Right lobe of liver (tissue), 6 donors: Measurements from ENCODE around the gene CHKA. TPM values are rescaled to one million over a fixed set of nuclear protein-coding genes. Genes with fewer than 3 reads are reported as not detected.
"Not testable (repeated sequence)": the region's sequence is repeated elsewhere in the genome, so short reads cannot be mapped to it uniquely, and the experiment has no call there.

ENCODE experiments used
- ATAC-seq, 4 donors: fragments of 200-7000 bp; cut with Tn5 transposase; one replicate each; pipeline ENCODE4 v1.9.1; 2020; ENCODE audit warnings: mild to moderate bottlenecking in 4 of 4, moderate library complexity in 4 of 4
- DNase-seq, 3 donors: peaks; one replicate each; pipeline ENCODE4 v3.0.0-alpha.2; 2020
- H3K27ac ChIP-seq, 3 donors: fragments of 200-600 bp; one replicate each; pipeline ENCODE4 v1.8.0; 2022
- H3K27me3 ChIP-seq, 2 donors: fragments of 200-600 bp; one replicate each; pipeline ENCODE4 v1.8.0; 2022
- H3K36me3 ChIP-seq, 4 donors: fragments of 200-600 bp; sonication (generic) in 1 of 4; one replicate each; pipeline versions ENCODE4 v1.5.1 to v1.8.0; 2017 to 2022; ENCODE audit warnings: control low read depth in 1 of 4
- H3K4me1 ChIP-seq, 4 donors: fragments of 200-600 bp; sonication (generic) in 1 of 4; one replicate each; pipeline versions ENCODE4 v1.5.1 to v1.8.0; 2017 to 2022; ENCODE audit warnings: control low read depth in 1 of 4
- H3K4me3 ChIP-seq, 3 donors: fragments of 200-600 bp; one replicate each; pipeline ENCODE4 v1.8.0; 2022
- H3K9me3 ChIP-seq, 4 donors: fragments of 200-600 bp; sonication (generic) in 1 of 4; one replicate each; pipeline versions ENCODE4 v1.5.1 to v1.8.0; 2017 to 2022; ENCODE audit warnings: control low read depth in 1 of 4
- POLR2A ChIP-seq: fragments of 450-650 bp; IDR thresholded peaks from one replicate; pipeline ENCODE4 v1.6.1; 2017; ENCODE audit warnings: antibody characterized with exemption, mild to moderate bottlenecking
- WGBS: methylation state at CpG from one replicate; pipeline ENCODE4 v1.1.6; 2018; ENCODE audit warnings: low coverage, low lambda C conversion rate; ENCODE audit not compliant: insufficient coverage; ENCODE audit errors: missing lambda C conversion rate; 5-methylcytosine and 5-hydroxymethylcytosine counted together
- intact Hi-C, 2 donors: fragments of 100-400 bp; cut with DNase I; formaldehyde crosslinking; loops; one replicate each; pipeline versions ENCODE4 v1.11.2 to v1.14.1; 2022
- total RNA-seq, 6 experiments: library from RNA; depleted of rRNA in 2 of 6; stranded (reverse); fragments of >200 nt in 2 of 6; fragmentation: NEBNext Ultra II Directional in 3 of 6; extraction: Animal tissue kit (Norgen Biotek cat#: 25700) in 3 of 6; gene quantifications; one replicate each; pipeline versions ENCODE4 v1.1.0 to v1.2.4, GENCODE V29; 2016 to 2023
- TF ChIP-seq, protein P1 (sequence below), 4 donors: fragments of 200-600 bp in 3 of 4; fragments of 450-650 bp in 1 of 4; IDR thresholded peaks; one replicate each; pipeline versions ENCODE4 v1.5.1 to v1.8.0; 2016 to 2022; ENCODE audit warnings: antibody characterized with exemption in 4 of 4, mild to moderate bottlenecking in 2 of 4
- donor health status: DM: no; HTN: yes; CAD: no.
- donor health status: DM: no; HTN: no; CAD: no.
- donor health status: DM: no; HTN: no; CAD: no.
- donor health status: DM: no; HTN: yes; CAD: no.
- donor health status: DM: no; HTN: yes; CAD: no.

The CHKA gene
- total RNA-seq, 6 experiments from 2014 or later: 15.1 to 35.8 (median 28.5) TPM

DNA sequence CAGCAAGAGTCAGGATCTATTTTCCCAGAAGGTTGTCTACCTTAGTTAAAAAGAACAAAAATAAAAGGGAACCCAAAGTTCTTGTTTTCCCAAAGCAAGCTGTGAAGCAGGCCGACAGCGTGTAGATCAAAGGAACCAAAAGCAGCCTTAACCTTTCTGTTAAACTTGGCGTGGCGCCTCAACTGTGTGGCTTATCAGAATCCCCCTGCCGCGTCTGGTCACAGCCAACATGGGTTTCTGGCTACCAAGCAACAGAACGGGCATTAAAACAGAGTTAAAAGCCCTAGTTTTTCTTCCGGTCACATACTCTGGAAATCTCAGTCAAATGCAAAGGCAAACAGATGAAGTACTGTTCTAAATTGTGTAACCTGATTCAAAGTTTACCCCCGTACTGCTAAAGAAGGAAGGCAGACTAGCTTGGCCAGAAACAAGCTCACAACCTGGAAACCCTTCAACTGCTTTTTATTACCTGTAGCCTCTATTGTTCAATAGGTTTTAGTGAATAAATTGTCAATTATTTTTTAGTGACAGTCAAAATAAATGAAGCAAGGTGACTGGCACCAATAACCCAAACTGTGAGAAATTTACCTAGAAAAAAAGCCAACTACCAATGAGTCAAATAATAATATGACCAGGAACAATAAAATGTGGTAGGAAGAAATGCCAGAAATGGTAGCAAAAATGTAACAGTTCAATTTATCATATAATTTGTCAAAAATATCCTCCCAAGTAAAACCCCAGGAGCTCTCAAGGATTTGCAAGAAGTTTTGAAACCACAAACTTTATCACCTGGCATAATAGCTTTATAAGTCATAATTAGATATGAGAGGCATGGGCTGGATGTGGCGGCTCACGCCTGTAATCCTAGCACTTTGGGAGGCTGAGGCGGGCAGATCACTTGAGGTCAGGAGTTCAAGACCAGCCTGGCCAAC lies 21.4 kb downstream of the CHKA start:
- intact Hi-C loops: no loop called here
- ATAC-seq (peak; percentile 89 to 93 (median 92)), DNase-seq (peak; percentile 66 to 82 (median 79))
- Histone ChIP-seq H3K9me3 (no peaks in the 10 kb centered on the region), H3K27ac (peak overlapping the region; percentile 19 to 58 (median 52)), H3K4me1 (peaks cover 0 to 31% (median 6%) of the 10 kb centered on the region in 4 donors), H3K27me3 (no peaks in the 10 kb centered on the region), H3K36me3 (no peaks in the 10 kb centered on the region), H3K4me3 (peak overlapping the region in 1 of 3 donors; percentile 26)
- WGBS: 14% methylated on average over 11 of the region's 12 CpGs
- TF ChIP-seq, protein P1, sequence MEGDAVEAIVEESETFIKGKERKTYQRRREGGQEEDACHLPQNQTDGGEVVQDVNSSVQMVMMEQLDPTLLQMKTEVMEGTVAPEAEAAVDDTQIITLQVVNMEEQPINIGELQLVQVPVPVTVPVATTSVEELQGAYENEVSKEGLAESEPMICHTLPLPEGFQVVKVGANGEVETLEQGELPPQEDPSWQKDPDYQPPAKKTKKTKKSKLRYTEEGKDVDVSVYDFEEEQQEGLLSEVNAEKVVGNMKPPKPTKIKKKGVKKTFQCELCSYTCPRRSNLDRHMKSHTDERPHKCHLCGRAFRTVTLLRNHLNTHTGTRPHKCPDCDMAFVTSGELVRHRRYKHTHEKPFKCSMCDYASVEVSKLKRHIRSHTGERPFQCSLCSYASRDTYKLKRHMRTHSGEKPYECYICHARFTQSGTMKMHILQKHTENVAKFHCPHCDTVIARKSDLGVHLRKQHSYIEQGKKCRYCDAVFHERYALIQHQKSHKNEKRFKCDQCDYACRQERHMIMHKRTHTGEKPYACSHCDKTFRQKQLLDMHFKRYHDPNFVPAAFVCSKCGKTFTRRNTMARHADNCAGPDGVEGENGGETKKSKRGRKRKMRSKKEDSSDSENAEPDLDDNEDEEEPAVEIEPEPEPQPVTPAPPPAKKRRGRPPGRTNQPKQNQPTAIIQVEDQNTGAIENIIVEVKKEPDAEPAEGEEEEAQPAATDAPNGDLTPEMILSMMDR (IDR thresholded peaks at IDR 0.05): no peak
- TF ChIP-seq POLR2A: peak; percentile 14

DNA sequence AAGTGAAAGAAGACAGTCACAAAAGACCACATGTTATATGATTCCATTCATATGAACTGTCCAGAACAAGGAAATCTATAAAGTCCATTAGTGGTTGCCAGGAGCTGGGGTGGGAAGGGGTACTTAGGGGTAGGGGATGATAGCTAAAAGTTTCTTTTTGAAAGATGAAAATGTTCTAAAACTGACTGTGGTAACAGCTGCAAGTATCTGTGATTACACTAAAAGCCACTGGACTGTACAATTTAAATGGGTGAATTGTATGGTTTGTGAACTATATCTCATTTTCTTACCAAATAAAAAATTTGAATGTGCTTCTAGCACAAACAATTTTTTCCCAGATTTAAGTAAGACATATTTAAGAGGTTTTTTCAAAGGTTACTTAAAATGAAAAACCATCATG lies 22.1 kb downstream of the CHKA start:
- Histone ChIP-seq H3K36me3 (peaks cover 0 to 4% (median 0%) of the 10 kb centered on the region in 4 donors), H3K27me3 (no peaks in the 10 kb centered on the region), H3K4me3 (peak overlapping the region in 1 of 3 donors; percentile 26), H3K4me1 (peaks cover 0 to 31% (median 6%) of the 10 kb centered on the region in 4 donors), H3K27ac (peak overlapping the region; percentile 19 to 58 (median 52)), H3K9me3 (no peaks in the 10 kb centered on the region)
- TF ChIP-seq, protein P1 (IDR thresholded peaks at IDR 0.05): no peak
- TF ChIP-seq POLR2A: no peak
- DNase-seq (no peak), ATAC-seq (peak in 2 of 4 donors; percentile 12)
- intact Hi-C loops: no loop called here

DNA sequence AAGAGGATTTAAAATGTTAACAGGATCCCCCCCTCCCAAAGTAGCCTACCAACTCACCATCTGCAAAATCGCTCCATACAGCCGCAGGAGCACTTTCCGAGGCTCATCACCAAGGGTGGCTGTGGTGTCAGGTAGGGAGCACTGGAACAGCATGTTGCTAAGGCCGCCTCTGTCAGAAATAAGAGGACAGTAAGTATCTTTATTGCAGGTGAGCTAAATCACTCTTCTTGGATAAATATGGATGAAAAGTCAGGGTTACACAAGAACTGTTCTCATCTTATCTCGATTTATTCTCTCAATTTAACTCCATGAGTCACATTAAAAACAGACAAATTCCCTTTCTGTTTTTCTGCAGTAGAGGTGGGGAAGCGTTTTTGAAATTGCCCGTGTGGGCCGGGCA lies 24.2 kb downstream of the CHKA start:
- H3K4me3 ChIP-seq: no peak overlapping the region
- H3K9me3 ChIP-seq: no peaks in the 10 kb centered on the region
- peaks cover 0 to 31% (median 6%) of the 10 kb centered on the region in 4 donors for H3K4me1 ChIP-seq
- whole genome bisulfite sequencing: 91% methylated on average over 8 of the region's 8 CpGs
- ATAC-seq: no peak
- DNase-seq: no peak
- intact Hi-C loops: no loop called here
- no peak overlapping the region for H3K27ac ChIP-seq
- peaks cover 0 to 4% (median 0%) of the 10 kb centered on the region in 4 donors for H3K36me3 ChIP-seq
- no peaks in the 10 kb centered on the region for H3K27me3 ChIP-seq
- TF ChIP-seq POLR2A: no peak
- TF ChIP-seq, protein P1 (IDR thresholded peaks at IDR 0.05): no peak

DNA sequence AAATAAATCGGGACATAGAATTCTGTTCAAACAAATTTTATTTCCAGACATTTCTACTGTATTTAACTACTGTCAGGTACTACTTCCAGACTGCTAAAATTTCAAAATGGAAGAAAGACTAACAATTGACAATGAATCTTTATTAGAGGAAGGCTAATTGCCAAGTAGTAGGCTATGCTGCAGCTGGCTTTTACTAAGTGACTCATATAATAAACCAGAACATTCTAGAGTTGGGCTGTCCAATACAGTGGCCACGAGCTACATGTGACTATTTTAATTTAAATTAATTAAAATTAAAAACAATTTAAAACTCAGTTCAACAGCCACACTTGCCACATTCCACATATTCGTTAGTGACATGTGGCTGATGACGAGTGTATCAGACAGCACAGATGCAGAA lies 27.6 kb downstream of the CHKA start:
- Histone ChIP-seq H3K9me3 (no peaks in the 10 kb centered on the region), H3K4me1 (peaks cover 0 to 10% (median 2%) of the 10 kb centered on the region in 4 donors), H3K27me3 (no peaks in the 10 kb centered on the region), H3K36me3 (peaks cover 0 to 4% (median 0%) of the 10 kb centered on the region in 4 donors), H3K4me3 (no peak overlapping the region), H3K27ac (no peak overlapping the region)
- DNase-seq: no peak
- intact Hi-C loops: no loop called here
- ATAC-seq: no peak
- TF ChIP-seq, protein P1 (IDR thresholded peaks at IDR 0.05): no peak
- WGBS: 85% methylated on average over 4 of the region's 4 CpGs

DNA sequence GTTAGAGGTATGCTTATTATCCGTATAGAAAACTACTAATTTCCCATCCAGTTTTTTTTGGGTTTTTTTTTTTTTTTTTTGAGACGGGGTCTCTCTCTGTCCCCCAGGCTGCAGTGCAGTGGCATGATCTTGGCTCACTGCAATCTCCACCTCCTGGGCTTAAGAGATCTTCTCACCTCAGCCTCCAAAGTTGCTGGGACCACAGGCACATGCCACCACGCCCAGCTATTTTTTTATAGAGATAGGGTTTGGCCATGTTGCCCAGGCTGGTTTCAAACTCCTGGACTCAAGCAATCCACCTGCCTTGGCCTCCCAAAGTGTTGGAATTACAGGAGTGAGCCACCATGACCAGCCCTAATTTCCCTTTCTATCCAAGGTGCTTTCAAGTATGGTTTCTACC lies 28.2 kb downstream of the CHKA start:
- H3K4me1 ChIP-seq: not testable (repeated sequence)
- WGBS: 98% methylated on average over 3 of the region's 3 CpGs

More for the DNA sequence above, 28.2 kb downstream of the CHKA start:
- ATAC-seq, DNase-seq, H3K27ac ChIP-seq, intact Hi-C loops, H3K27me3 ChIP-seq, H3K9me3 ChIP-seq, H3K36me3 ChIP-seq, H3K4me3 ChIP-seq: not testable (repeated sequence)
